Prostate gland (tissue), 2 donors: Measurements from ENCODE around the gene IGSF23.
"Not testable (repeated sequence)": the region's sequence is repeated elsewhere in the genome, so short reads cannot be mapped to it uniquely, and the experiment has no call there.

ENCODE experiments used
- CTCF ChIP-seq, 4 experiments: fragments of 200-600 bp in 2 of 4; fragments of 450-650 bp in 2 of 4; sonication (generic) in 2 of 4; IDR thresholded peaks; 1 replicate in 3 of 4; 2 replicates in 1 of 4; pipeline ENCODE4 v1.5.1; 2016 to 2019; ENCODE audit warnings: antibody characterized with exemption in 4 of 4, mild to moderate bottlenecking in 2 of 4, moderate library complexity in 2 of 4
- POLR2A ChIP-seq: fragments of 450-650 bp; IDR thresholded peaks from one replicate; pipeline ENCODE4 v1.6.1; 2016; ENCODE audit warnings: antibody characterized with exemption, mild to moderate bottlenecking

DNA sequence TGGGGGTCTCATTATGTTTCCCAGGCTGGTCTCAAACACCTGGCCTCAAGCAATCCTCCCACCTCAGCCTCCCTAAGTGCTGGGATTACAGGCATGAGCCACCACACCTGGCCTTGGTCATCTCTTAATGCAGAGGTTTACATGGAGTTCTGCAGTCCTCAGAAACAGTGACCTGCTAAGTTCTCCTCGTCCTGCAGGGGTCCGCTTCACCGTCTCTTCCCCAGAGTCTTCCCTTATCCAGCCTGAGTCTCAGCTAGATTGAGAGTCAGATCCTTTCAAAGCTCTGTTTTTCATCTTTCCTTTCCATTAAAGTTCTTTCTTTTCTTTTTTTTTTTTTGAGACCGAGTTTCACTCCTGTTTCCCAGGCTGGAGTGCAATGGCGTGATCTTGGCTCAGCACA, 2.9 kb upstream of the IGSF23 start:
- TF ChIP-seq CTCF (IDR thresholded peaks at IDR 0.05); POLR2A: not testable (repeated sequence)
